GM19351 (cell line): ENCODE measurements around the gene MBNL1.

Experiments used
- ATAC-seq: cut with Tn5 transposase; IDR thresholded peaks from one replicate; pipeline ENCODE4 v1.9.1; 2021; ENCODE audit warnings: mild to moderate bottlenecking, moderate library complexity; ENCODE audit not compliant: unreplicated experiment

The MBNL1 gene

GRCh38 chr3:152251916-152252315 lies 16.8 kb upstream of the MBNL1 start:
- ATAC-seq, result no peak

- ATAC-seq, result no peak
These were observed 16.0 kb upstream of the MBNL1 start for GRCh38 chr3:152252755-152253154.

GRCh38 chr3:152253514-152253913 lies 15.2 kb upstream of the MBNL1 start:
- ATAC-seq, result no peak

- ATAC-seq, result no peak
These were observed 14.7 kb upstream of the MBNL1 start for GRCh38 chr3:152254041-152254440.

- ATAC-seq, result no peak
These were observed 13.4 kb upstream of the MBNL1 start for GRCh38 chr3:152255290-152255689.

GRCh38 chr3:152256851-152257562 lies 11.7 kb upstream of the MBNL1 start:
- ATAC-seq, result peak; percentile 14

- ATAC-seq, result peak; percentile 79
These were observed 11.1 kb upstream of the MBNL1 start for GRCh38 chr3:152257563-152258035.

GRCh38 chr3:152258448-152259393 lies 10.0 kb upstream of the MBNL1 start:
- peak; percentile 34 for ATAC-seq

- ATAC-seq, result no peak
These were observed 9.3 kb upstream of the MBNL1 start for GRCh38 chr3:152259468-152259867.

GRCh38 chr3:152260026-152260425 lies 8.7 kb upstream of the MBNL1 start:
- no peak for ATAC-seq

- ATAC-seq, result no peak
These were observed 8.2 kb upstream of the MBNL1 start for GRCh38 chr3:152260529-152260928.

- no peak for ATAC-seq
These were observed 7.4 kb upstream of the MBNL1 start for GRCh38 chr3:152261329-152261728.

GRCh38 chr3:152263711-152264110 lies 5.0 kb upstream of the MBNL1 start:
- no peak for ATAC-seq

GRCh38 chr3:152264378-152264777 lies 4.4 kb upstream of the MBNL1 start:
- ATAC-seq, result no peak

- ATAC-seq, result no peak
These were observed 2.3 kb upstream of the MBNL1 start for GRCh38 chr3:152266221-152266995.

GRCh38 chr3:152267831-152268554 lies 736 bp upstream of the MBNL1 start:
- no peak for ATAC-seq

- ATAC-seq, result peak; percentile 61
These were observed 514 bp downstream of the MBNL1 start for GRCh38 chr3:152269056-152269830.

GRCh38 chr3:152269831-152270734 lies 1.4 kb downstream of the MBNL1 start:
- ATAC-seq, result peak; percentile 18

- no peak for ATAC-seq
These were observed 2.2 kb downstream of the MBNL1 start for GRCh38 chr3:152270937-152271336.
